GM19193 (cell line): ENCODE results near the gene ADGRB2.

Source experiments
- POLR2A ChIP-seq: IDR thresholded peaks from 4 replicates; pipeline ENCODE4 v1.6.1; 2011; ENCODE audit not compliant: insufficient read depth, insufficient read length; ENCODE audit errors: extremely low read depth

Gene ADGRB2

DNA sequence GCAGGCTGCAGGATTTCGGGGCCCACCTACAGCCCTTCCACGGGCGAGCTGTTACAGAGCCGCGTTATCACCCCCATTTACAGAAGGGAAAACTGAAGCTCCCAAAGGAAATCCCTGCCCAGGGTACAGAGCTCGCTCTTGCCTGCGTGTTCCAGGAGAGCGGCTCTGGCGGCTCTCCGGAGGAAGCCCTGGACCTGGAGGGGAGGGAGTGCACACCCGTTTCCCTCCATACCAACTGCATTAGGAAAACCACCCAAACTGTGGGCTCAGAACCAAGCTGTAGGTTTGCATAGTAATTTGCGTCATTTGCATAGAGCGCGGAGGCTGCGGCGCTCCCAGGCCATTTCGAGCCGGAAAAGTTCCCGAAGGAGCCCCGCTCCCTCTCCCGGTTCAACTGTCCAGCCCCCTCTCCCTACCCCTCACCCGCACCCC is 24.7 kb upstream of the ADGRB2 start:
- TF ChIP-seq POLR2A, result no peak

DNA sequence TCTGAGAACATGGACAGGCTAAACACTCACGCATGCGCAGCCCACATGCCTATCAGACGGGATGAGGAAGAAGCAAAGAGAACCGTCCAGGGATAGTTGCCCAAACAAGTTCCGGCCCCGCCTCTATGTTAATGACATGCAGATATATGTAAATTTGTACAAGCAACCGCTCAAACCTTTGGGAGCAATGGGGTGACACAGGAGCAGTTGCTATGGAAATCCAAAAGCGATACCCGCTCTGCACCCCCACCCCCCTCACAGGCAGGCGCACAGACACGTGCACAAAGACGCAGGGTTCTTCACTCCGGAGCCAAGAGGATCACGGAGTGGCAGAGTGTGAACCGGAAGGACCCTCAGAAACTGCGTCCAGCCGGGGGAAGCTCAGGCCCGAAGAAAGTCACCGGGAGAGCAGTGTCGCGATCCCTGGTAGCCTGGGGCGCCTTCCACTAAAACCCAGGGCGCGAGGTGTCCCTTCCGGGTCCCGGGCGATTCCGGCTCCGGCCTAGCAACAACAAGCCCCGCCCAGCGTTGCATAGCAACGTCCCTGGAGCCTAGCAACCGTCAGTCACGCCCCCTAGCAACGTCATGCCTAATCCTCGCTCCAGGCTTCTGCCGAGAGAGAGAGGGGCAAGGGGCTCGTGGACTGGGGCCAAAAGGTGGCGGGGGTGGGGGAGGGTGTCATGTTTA is 24.1 kb upstream of the ADGRB2 start:
- TF ChIP-seq POLR2A, result peak; percentile 70

DNA sequence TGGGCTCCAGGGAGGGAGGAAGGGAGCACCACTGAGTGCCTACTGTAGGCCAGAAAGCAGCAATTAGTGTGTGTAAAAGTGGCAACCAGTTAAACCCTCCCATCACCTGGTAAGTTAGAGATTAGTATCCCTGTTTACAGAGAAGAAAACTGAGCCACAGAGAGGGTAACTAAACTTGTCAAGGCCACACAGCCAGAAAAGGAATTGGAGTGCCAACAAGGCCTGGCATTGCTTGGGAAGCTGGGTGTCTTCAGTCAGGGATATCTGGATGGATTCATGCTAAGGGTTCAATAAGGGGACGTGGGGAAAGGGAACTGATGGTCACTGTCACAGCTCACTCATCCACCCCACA is 23.6 kb upstream of the ADGRB2 start:
- no peak for TF ChIP-seq POLR2A

DNA sequence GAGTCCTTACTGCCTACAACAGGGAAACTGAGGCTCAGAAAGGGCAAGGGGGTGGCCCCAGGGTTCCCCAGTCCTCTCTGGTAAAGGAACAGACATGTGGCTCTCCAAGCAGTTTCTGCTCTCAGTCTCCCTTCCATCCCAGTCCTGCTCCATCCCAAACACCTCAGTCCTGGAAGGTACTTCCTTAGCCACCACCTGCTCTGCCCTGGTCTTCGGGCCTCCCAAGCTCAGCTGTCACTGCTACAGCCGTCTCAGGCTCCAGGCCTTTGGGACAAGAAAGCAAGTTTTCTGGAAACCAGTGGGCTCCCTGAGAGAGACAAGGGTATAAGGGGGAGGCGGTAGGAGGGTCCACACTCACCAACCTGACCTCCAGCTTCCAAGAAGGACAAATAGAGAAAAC is 23.1 kb upstream of the ADGRB2 start:
- no peak for TF ChIP-seq POLR2A

DNA sequence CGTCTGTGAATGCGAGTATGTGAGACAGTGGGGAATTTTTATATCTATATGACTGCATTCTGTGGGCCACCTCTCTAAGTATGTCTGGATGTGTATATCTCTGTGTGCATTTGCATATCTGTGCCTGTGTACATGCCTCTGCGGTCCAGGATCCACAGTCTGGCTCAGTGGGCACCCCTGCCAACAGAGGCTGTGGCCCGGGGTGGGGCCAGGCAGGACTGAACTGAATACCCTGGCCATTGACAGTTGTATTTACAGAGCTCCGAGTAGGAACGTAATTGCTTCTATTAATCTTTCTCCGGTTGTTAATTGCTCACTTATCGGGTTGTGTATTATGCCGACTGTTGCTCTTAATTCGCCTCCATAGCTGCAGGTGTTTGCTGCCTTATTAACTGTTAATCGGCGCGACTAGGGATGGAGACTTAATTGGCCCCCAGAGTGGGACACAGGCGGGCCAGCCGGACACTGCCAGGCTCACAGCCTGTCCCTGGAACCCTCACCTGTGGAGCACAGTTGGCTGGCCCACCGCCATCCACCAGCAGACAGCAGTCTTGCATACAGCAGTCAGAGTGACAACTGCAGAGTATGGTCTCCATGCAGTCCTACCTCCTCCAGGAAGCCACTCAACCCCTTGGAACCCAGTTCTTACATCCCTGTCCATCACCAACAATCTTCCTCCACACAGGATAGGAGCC is 22.4 kb upstream of the ADGRB2 start:
- TF ChIP-seq POLR2A, result no peak

DNA sequence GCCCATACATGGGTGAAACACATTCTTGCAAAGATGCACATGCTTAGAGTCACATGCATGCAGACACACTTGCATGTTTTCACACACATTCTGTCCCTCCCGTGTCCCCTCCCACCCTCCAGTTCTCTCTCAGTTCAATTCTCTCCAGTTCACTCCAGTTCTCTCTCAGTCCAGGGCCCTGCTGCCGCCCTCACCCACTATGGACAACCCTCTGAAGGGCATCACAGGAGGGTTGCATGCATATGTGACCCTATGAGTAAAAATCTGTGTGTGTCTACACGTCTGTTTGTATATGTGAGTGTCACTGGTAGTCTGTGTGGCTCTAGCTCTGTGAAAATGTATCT is 21.8 kb upstream of the ADGRB2 start:
- TF ChIP-seq POLR2A, result no peak

DNA sequence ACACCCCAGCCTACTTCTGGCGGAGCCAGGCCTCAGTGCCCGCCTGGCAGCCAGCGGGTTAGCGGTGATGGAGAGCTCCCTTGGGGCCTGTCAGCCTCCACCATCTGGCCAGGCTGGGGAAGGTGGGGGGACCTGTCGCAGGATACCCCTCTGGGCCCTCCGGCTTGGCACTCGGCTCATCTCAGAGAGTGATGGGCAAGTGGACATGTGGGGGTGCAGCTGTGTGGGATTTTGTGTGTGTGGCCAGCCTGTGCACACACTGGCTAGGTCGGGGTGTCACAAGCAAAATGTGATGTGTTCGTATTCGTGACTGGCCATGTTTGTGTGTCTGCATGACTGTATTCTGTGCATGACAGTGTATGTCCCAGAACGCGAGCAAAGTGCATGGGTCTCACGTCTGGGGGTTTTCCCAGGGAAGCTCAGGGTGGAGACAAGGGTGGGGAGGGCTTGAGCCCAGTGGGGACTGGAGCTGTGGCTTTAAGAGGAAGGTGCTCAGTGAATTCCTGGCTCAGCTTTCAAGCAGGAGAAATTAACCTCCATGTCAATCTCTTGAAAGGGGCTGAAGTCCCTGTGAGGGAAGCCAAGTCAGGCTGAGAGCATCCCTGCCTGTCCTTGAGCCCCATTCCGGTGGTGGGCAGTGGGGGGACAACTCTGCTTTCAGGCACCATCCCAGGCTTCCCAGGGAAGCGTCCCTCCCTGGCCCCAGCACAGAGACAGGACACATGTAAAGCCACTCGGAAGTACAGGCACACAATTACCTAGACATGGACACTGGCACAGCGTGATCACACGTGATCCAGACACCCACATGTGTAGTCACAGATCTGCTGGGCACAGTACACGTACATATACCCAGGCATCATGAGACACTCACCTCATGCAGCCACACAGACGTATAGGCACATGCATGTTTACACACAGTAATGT is 21.1 kb upstream of the ADGRB2 start:
- no peak for TF ChIP-seq POLR2A

DNA sequence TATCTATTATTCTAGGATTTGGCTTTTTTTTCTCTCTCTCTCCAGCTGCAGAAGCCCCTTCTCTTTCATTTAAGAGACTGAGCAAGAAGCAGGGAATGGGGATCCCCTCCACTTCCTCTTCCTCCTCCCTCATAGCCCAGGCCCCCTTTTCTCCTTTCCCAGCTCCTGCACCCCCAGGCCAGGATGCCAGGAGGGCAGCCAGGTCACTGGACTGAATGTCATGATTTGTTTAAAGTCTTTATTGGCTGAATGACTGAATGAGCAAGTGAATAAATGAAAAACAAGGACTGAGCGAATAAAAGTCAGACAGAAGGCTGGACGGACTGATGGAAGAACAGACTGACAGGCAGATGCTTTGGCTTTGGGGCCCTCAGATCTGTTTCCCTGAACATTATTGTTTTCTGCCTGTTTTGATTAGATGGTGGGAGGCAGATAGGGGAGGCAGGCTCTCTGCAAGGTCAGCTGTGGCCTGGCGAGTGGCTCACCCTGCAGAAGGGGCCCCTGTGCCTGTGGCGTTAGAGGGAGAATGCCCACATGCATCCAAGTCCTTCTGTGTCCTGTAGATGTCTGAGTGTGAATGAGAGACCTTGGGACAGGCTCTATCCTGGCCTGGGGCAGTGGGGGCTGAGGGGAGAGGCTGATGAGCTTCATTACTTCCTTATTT is 20.3 kb upstream of the ADGRB2 start:
- TF ChIP-seq POLR2A, result no peak

DNA sequence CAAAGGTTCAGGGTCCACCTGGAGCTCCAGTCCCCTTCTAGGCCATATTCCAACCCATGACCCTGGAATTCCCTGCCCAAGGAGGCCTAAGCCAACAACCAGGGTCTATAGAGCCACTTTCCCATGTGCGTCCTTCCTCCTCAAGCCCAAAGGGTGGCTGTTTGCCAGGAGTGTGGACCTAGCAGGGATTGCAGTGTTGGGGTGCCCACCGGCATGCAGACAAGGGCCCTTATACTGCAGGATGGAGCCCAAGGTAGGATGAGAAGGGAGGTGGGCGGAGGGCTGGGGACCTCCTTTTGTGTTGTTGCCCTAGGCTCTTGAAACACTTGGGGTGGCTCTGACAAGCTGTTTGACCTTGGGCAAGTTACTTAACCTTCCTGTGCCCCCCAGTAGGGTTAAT is 19.7 kb upstream of the ADGRB2 start:
- no peak for TF ChIP-seq POLR2A

DNA sequence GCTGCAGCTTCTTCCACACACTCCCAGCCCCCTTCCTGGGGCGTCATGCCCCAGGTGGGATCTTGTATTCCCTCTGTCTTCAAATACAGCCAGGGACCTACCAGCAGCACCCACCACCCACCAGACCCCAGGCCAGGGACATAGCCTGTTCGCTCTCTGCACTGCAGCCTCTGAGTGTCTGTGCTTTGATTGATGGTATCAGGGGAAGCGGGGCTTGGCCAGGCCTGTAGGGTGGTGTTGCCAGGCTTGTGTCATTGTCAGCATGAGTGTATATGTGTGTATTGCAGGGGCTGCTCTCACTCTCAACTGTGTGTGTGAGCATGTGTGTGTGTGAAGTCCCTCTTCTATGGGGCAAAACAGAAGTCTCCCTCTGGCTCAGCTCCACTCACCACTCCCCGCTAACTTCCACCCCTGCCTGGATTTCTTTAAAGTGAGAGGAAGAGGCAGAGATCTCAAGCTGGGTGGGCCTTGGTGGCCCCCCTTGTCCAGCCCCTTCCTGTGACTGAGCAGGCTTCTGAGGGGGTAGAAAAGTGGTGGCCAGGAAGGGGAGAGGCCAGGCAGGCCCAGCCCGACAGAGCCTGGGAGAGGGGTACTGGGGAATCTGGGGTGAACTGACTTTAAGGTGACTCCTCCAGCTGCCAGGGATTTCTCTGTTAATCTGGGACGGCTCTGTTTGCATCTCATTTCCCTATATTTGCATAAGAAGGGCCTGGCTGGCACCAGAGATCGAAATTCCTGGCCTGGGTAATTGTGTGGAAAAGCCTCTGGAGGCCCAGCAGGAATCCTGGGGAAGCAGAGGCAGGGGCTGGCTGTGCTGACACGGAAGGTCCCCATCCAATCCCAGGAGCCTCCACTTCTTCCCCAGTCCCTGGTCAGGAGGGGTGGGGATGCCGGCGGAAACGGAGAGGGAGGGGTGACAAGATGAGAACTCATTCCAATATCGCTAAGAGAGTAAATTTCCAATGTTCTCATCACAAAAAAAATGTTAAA is 18.6 kb upstream of the ADGRB2 start:
- TF ChIP-seq POLR2A, result no peak

DNA sequence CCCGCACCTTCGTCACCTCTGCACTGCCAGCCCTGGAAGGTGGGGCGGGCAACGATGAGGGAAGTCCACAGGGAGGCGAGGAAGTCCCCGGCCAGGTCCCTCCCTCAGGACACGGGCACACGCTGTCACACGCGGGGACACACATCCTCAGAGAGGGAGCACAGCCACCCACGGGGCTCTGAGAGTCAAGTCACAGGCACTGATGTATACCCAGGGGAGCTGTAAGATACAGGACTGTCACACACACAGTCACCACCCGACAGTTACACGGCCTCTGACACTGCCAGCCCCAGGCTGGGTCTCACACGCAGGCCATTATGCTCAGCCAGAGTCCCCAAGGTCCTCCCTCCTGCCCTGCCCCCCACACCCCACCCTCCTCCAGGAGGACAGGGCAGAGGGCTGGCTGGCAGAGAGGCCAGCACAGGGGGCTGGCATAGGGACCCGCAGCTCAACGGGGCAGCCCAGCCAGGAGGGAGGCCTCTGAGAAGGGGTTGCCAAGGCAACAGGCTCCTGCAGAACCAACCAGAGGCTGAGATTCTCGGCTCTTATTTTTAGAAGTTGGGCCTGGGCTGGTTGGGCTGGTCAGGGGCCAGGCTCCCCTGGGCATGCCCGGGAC is 17.7 kb upstream of the ADGRB2 start:
- TF ChIP-seq POLR2A, result no peak

DNA sequence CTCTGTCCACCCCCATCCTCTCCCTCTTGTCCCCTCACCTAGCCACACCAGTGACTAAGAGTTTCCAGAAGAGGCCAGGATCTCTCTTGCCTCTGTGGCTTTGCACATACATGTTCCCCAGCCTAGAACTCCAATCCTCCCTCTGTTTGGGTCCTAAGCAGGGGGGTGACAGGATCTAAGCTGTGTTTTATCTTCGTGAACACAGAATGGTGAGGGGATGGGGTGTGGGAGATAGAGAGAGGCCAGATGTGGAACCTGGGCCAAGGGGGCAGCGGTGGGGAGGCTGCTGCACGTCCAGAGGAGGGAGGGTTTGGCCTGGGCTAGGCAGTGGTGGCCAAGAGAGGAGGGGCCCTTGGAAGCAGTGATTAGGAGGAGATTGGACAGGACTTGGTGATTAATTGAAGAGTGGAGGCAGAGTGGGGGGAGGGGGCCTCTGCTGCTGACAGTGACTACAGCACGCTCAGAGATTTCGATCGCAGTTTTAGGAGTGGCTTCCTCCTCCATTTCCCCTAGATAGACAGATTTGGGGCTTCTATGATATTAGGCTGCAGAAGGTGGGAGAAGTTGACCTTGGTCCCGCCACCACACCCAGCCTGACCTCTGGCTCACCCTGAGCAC is 17.1 kb upstream of the ADGRB2 start:
- TF ChIP-seq POLR2A, result no peak

DNA sequence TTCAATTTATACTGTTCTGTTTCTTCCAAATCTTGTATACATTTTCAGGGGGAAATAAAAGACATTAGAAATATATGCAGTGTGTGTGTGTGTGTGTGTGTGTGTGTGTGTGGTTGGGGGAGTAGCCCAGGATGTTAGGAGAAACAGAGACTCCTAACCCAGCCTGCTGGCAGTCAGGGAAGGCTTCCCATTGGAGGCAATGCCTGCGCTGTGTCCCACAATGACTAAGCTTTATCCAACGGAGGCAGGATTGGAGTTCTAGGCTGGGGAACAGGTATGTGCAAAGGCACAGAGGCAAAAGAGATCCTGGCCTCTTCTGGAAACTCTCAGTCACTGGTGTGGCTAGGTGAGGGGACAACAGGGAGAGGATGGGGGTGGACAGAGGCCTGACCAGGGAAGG is 16.5 kb upstream of the ADGRB2 start:
- TF ChIP-seq POLR2A, result no peak

DNA sequence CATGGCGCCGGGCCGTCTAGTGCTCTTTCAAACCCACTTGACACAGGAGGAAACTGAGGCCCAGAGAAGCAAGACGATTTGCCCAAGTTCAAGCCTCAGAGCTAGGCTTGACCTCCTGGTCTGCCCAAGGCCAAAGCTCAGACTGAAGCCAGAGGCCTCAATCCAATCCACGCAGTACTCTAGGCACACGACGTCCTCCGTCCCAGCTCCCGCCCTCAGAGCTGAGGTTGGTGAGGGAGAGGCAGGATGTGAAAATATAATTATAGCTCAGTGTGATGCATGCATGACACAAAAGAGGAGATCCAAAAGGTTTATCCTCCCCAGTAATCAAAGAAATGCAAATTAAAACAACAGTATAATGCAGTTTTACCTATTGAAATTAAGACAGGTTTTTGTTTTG is 15.5 kb upstream of the ADGRB2 start:
- TF ChIP-seq POLR2A, result no peak
